Measurements from ENCODE around the gene ZNF503.
A peak's percentile ranks its signal among the peaks of the same experiment; 100 is the strongest.
"Not testable (repeated sequence)": the region's sequence is repeated elsewhere in the genome, so short reads cannot be mapped to it uniquely, and the experiment has no call there.

ZNF503 gene

GRCh38 chr10:75375838-75376237, 25.7 kb downstream of the ZNF503 start:
- no peak for DNase-seq (ENCODE audit: extremely low read depth, low read depth)
- TF ChIP-seq CTCF (IDR thresholded peaks at IDR 0.05; ENCODE audit: low read depth, low read length), result no peak

DNA sequence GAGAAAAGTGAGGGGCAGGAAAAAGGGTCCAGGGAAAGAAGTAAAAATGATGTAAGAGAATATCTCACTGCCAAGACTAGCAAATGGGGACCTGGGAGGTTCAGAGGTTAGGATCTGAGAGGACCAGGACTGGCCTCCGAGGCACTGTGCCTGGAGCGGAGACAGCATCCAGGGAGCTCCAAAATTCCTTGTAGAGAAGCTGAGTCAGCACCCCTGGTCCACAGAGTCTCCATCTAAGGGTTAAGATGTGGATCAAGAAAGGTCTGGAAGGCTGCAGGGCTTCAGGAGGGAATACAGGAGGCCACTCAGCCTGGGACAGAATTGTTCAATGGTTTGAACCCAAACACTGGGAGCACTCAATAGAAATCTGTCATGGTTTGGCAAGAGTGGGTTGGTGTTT, 30.6 kb downstream of the ZNF503 start:
- no peak for DNase-seq (ENCODE audit: extremely low read depth, low read depth)
- no peak for TF ChIP-seq CTCF (IDR thresholded peaks at IDR 0.05; ENCODE audit: low read depth, low read length)

GRCh38 chr10:75369838-75370237, 31.7 kb downstream of the ZNF503 start:
- DNase-seq (ENCODE audit: extremely low read depth, low read depth), result not testable (repeated sequence)

DNA sequence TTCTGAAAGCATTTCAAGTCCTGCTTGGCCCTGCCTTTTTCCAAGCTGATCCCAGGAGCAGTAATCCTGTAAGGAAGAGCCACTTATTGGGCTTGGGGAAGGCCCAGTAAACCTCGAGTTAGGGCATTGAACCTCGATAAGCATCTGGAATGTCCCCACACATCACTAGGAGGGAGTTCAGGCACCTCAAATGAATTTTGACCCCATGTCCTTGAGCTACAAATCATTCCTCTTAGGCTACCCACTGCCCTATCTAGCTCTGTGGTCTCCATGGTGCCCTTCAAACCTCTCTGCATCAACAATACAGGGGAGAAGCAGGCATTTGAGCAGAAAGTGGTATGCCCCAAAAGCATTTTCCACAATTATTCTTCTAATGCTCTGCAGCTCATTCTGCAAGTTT, 33.7 kb downstream of the ZNF503 start:
- DNase-seq (ENCODE audit: extremely low read depth, low read depth), result no peak
- TF ChIP-seq CTCF (IDR thresholded peaks at IDR 0.05; ENCODE audit: low read depth, low read length), result no peak

GRCh38 chr10:75367021-75367487, 34.5 kb downstream of the ZNF503 start:
- no peak for TF ChIP-seq CTCF (IDR thresholded peaks at IDR 0.05; ENCODE audit: low read depth, low read length)
- no peak for DNase-seq (ENCODE audit: extremely low read depth, low read depth)

GRCh38 chr10:75363431-75363830, 38.1 kb downstream of the ZNF503 start:
- no peak for TF ChIP-seq CTCF (IDR thresholded peaks at IDR 0.05; ENCODE audit: low read depth, low read length)
- DNase-seq (ENCODE audit: extremely low read depth, low read depth), result no peak

DNA sequence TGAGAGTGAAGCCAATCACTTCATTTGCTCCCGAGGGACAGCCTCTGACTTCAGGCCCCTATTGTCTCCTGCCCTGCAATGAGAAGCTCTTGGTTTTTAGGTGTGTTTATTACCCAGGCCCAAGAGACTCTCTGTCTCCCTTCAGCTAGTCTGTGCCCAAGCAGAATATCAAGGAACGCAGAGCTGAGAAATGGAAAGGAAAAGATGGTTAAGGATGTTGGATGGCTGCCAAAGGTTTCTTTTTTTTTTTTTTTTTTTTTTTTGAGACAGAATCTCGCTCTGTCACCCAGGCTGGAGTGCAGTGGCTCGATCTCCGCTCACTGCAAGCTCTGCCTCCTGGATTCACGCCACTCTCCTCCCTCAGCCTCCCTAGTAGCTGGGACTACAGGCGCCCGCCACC, 41.7 kb downstream of the ZNF503 start:
- not testable (repeated sequence) for DNase-seq (ENCODE audit: extremely low read depth, low read depth)

DNA sequence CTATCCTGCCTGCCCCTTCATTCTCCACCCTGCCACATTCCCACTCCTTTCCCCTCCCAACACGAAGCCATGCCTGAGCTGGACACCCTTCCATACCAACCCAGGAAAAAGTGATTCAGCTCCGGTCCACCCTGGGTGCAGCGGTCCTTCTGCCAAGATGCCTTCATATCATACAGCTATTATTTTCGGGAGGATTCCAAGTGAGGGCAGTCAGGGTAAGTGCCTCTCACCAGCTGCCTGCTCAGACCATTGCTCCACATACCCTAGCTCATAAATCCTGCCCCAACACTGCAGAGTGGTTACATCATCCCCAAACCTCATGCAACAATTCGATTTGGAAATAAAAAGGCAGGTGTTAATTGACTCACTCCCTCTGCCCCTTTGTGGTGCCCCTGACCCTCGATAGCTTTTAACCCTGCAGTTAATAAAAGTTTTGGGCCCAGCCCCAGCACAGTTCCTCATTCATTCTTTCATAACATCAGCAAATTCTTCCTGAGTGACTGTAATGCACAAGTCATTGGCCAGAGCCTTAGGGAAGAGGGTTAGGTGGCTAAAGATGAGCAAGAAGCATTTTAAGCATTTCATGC, 42.6 kb downstream of the ZNF503 start:
- DNase-seq (ENCODE audit: extremely low read depth, low read depth), result peak; percentile 18
- TF ChIP-seq CTCF (IDR thresholded peaks at IDR 0.05; ENCODE audit: low read depth, low read length), result no peak
